ENCODE data around the gene DLG2. TPM values are rescaled to one million over a fixed set of nuclear protein-coding genes. Genes with fewer than 3 reads are reported as not detected.

The DLG2 gene
- total and polyA plus RNA-seq, 2 of the 8 experiments (the other 6 are each of a cell fraction or from before 2014, with no cell fraction given): 1.7 to 14.3 TPM

- TF ChIP-seq SIX5 (IDR thresholded peaks at IDR 0.05; ENCODE audit: low read depth, low read length): no peak
- no peak for TF ChIP-seq CBX8 (IDR thresholded peaks at IDR 0.05; ENCODE audit: borderline replicate concordance, low read depth, low read length)
These were observed 875.8 kb downstream of the DLG2 start (continued) for GRCh38 chr11:84751371-84751770.
